Renal cortical epithelial cell (primary cell): ENCODE data around the gene AKT1S1. TPM values are rescaled to one million over a fixed set of nuclear protein-coding genes. Genes with fewer than 3 reads are reported as not detected.

Experiments used
- DNase-seq: peaks from one replicate; pipeline ENCODE4 v3.0.0-alpha.2; 2011; ENCODE audit warnings: low read depth
- total RNA-seq: library from RNA; depleted of rRNA; stranded (reverse); fragments of >200 nt; gene quantifications from 2 replicates; pipeline ENCODE4 v1.2.3, GENCODE V29; 2014

AKT1S1 gene
- total RNA-seq, 1 donor from 2014 or later: 10.8 TPM

DNA sequence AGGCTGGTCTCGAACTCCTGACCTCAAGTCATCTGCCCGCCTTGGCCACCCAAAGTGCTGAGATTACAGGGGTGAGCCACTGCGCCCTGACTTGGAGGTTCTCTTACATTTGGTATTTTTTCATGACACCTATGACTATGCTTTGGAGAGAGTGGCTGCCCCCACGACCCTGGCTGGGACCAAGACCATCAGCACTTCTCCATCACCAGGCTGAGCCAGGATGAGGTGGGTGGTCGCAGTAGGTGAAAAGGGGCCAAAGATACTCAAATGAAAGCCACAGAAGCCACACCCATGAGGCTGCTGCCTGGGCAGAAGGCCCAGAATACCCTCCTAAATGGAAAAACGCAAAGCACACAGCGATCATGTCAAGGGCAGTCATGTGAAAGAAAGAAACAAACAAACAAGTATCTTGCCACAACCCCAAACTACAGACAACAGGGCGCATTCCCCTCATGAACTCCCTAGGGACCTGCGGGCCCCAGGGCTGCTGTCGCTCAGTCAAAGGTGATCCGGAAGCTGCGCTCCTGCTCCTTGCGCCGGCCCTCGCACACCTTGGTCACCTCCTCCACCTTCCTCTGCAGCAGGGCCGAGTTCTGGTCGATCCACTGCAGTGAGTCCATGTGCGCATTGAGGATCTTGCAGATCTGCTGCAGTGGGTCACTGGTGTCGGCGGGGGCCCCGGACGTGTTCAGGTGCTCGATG, 30.7 kb upstream of the AKT1S1 start:
- DNase-seq: no peak

DNA sequence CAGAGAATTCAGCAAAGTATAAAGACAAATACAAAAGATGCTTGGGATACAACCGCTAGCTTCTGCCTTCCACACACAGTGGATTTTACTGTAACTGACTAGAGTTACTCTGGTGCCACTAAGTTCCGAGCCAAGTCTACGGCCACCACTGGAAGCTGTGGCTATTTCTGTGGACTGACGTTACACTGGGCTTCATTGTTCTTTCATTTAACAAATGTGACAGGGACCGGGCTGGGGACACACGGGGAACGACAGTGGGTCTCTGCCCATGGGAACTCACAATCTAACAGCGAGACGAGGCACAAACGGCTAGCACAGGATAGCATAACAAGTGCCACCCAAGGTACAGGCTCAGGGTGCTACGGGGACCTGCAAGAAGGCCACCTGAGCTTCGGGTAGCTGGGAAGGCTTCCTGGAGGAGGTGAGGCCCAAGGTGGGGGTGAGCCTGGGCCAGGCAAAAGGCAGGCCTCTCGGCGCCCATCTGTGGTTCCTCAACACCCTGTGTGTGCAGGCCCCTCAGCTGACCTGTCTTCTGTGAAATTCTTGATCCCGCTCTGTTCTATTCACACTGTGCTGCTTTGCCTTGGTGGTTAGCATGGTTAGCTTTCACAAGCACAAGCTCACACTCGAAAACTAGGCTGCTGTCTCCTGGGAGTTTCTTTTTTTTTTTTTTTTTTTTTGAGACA, 29.9 kb upstream of the AKT1S1 start:
- no peak for DNase-seq

DNA sequence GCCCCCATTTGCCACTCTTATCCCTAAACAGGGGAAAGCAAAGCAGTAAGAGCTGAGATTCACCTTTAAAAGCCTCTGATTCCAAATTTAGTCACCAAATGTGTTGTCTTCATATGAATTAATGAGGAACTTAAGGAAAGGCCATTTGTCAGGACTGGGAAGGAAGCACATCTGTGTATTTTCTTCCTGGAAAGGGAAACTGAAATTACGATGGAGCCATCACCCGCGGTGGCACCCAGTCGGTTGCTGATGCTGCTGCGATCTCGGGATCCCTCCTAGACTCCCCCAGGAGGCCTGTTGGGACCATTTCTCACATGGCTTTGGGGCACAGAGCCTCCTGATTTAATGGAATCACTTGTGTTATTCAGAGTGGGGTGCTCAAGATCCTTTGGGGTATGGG, 27.0 kb upstream of the AKT1S1 start:
- DNase-seq: no peak

DNA sequence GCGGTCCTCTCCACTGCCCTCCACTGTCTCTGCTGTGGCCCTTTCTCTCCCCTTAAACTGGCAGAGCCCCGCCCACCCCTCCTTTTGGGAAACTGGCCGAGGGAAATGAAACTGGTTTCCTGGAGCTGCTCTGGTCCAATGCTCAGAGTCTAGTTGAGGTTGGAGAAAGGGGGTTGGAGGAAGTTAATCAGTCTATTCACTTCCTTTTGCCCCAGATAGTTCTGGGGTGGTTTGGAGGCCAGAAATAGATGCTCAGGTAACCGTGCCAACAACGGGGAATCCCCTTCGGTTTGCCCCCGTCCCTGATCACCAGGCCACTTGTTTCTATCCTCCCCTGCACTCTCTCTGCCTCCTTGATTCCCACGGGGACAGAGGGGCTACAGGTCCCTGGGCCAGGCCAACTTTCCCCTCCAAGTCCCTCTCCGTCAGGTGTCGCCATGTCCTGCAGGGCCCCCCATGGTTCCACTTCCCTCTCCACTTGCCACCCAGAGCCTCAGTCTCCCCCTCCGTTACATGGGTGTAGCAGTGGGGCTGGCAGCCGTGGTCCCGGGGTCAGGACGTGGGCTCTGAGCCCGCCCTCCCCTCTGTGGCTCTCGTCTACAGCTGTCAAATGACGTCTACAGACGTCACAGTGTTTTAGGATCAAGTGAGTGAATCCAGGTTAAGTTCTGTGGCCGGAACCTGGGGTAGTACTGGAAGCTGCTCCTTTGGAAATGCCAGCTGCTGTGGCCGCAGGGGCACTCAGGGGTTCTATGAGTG, 19.9 kb upstream of the AKT1S1 start, which contains the start of gene IL4I1:
Gene IL4I1, minus strand, starts transcription at position 25 of the 759 bp plus-strand sequence. CDS start 727 bp downstream, outside the sequence.
- peak; percentile 90 for DNase-seq

DNA sequence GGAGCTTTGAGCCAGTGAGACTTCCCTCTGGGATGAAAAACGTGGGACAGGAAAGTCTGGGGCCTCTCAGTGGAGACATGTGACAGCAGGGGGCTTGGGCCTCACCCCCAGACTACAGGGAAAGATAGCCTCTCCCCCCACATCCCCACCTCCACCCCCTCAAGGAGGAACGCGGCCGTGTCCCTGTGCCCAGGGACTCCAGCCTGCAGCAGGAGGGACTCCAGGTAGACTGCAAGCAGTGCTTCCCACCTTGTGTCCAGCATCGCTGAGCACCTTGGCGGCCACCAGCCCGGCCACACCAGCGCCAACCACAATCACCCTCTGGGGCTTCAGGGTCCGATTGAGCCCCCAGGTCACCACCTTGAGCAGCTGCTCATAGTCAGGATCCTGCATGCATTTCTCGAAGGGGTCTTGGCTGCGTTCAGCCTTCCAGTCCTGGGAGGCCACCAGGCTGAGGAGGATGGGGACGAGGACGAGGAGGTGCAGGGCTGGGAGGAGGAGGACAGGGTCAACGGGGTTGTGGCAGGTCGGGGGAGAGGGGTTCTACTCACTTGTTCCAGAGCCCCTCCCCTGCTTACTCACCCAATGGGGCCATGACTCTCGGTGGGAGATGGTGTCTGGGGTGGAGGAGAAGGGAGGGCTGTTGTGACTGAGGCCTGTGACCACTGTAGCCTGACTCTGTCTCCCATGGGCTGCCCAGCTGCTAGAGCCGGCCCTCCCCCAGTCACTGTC, 18.6 kb upstream of the AKT1S1 start:
- DNase-seq: no peak

DNA sequence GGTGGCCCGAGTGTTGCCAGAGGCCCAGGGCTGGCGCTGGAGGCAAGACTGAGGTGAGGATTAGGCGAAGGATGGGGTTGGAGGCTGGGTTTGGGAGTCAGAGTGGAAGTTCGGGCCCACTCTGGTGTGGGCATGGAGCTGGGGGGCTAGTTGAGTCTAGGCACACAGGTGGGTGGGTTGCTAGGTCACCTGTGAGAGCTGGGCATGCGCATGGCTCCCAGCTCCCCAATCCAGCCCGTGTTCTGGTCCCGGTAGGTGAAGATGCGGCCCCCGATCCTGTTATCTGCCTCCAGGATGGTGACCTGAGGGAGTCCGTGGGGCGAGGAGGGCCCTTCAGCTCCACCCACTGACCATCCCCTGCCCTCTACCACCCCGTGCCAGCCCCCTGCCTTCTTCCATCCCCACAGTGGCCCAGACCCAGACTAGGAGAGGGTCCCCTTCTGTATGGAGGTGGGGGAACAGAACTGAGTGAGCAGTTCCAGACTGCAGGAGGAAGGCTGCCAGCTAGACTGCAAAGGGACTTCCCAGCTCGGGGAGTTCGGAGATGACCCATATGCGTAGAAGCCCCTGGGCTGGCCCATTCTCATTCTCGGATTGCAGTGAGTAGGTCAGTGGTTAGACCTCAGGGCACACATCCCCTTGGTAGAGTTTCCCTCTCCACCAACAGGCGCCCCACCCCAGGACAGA, 17.9 kb upstream of the AKT1S1 start:
- DNase-seq: no peak

DNA sequence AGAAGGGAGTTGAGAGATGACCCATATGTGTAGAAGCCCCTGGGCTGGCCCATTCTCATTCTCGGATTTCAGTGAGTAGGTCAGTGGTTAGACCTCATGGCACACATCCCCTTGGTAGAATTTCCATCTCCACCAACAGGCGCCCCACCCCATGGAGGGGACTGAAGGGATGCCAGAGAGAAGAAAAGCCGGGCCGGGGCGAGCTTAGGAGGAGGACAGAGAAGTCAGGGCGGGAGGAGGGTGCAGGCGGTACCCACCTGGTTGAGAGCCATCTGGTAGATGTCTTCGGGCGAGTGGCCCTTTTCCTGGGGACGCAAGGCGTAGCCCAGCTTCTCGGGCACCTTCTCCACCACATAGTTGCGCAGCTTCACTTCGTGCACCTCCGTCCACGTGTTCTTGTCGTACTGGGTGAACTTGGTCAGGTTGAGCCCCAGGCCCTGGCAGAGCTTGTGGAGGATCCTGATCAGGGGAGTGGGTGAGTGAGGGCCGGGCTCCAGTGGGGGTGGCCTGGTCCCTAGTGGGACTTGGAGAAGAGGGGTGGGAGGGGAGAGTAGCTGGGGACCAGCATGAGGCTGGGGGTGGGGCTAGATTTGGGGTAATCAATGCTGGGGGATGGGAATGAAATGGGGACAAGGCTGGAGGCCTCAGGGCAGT, 17.0 kb upstream of the AKT1S1 start:
- no peak for DNase-seq

DNA sequence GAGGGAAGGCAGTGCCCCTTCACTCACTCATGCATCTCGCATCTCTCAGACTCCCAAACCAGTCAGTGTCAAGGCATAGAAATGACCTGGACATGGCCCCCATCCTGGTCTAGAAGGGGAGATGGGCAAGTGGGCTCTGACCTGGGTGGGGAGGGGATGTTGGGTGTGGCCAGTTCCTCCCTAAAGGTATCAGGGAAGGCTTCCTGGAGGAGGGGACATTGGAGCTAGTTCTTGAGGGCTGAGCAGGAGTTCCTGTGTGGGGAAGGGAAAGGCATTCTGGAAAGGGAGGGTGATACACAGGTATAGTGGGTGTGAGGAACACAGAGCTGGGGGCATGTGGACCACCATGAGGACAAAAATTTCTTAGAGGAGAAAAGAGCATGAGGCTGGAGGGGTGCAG, 15.6 kb upstream of the AKT1S1 start:
- no peak for DNase-seq

DNA sequence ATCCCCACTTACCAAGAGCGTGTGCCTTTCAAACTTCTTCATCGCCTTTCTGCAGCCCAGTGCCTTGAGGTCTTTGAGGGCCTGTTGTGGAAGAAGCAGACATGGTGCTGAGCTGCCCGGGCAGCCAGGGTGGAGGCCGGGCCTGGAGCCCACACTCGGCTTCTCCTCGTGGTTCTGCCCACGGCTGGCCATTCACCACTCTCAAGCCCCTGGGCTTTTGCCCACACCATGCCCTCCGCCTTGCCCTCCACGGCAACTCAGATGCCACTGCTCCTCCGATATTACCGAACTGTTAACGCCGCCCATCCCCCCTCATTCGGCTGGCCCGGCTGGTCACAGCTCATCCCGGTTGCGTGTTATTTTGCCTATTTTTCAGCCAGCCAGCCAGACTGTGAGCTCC, 14.2 kb upstream of the AKT1S1 start:
- no peak for DNase-seq

DNA sequence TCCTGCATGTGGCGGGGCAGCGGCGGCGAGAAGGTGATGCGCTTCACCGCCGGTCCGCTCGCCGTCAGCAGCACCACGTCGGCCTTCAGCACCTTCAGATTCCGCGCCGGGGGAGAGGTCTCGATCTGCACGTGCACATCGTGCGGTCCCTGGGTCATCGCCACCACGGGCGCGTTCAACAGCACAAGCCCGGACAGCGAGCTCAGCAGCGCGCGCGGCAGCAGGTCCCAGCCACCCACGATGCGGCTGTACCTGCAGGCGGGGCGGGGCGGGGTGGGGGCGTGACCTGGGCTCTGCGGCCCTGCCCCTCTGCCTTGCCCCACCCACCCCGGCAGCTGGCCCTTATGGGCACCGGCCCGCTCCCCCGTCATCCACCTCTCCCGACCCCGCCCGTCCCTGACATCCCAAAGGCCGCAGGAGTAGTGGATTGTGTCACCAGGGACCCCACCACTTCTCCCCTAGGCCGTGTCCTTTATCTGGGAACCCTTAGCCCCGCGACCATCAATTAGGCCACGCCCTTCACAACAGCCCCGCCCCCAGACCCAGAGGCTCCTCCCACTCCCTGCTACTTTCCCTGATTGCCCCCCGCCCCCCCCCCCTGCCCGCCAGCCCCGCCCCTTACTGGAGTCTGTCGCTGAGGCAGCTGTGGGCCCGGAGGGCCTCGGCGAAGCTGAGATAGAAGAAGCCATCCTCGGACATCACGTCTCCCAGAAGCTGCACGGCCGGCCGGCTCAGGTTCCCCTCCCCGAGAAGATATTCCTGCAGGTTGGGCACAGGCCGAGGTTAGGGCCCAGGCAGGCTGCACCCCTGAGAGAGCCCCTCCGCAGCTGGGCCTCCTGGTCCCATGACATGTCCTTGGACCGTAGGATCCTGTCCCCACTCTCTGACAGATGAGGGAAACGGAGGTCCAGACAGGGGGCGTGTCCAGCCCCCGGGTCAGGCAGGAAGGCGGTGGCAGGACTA, 13.5 kb upstream of the AKT1S1 start:
- no peak for DNase-seq

DNA sequence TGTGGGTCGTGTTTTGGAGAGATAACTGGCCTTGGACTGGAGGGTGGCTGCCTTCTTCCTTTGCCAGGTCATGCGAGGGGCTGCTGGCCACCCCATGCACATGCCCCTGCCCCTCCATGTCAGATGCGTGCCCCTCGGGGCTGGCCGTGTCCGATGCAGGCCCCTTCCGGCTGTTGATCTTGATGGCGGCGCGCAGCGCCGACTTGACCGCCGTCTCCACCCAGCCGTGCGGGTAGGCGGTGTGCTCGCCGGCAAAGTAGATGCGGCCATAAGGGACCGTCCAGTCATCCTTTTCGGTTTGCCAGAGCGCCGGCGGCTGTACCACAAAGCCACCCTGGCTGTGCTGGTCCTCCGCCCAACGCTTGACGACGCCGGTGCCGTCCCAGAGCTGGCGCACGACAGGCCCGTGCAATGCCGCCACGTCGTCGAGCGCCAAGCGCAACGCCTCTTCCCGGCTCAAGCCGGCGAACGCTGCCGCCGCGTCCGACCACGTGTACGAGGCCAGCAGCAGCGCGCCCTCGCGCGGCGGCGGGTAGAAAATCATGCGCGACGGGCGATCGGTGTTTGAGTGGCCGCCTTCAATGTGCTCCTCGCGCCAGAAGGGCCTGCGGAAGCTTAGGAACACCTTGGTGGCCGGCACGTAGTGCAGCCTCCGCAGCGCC, 12.7 kb upstream of the AKT1S1 start:
- DNase-seq: peak; percentile 50

DNA sequence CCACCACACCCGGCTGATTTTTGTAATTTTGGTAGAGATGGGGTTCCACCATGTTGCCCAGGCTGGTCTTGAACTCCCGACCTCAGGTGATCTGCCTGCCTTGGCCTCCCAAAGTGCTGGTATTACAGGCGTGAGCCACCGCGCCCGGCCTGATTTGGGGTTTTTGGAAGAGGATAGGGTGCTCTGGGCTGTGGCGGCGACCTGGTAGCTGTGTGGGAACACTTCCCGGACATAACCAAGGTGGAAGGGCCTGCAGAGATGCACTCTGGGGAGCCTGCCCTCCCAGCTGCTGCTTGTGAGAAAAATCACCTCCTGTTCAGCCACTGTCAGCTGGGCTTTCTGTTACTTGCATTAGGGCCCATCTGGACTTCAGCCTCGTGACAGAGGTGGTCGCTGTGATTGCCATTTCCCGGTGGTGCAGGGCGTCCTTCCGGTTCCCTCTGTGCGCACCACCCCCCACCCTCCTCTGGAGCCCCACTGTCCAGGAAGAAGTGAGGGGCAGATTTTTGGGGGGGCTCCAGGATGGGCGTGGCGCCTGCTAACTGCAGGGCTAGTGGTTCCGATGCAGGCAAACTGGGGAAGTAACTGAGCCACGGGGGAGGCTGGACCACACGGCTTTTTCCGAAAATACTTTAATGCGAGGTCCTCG, 12.0 kb upstream of the AKT1S1 start:
- DNase-seq: no peak

DNA sequence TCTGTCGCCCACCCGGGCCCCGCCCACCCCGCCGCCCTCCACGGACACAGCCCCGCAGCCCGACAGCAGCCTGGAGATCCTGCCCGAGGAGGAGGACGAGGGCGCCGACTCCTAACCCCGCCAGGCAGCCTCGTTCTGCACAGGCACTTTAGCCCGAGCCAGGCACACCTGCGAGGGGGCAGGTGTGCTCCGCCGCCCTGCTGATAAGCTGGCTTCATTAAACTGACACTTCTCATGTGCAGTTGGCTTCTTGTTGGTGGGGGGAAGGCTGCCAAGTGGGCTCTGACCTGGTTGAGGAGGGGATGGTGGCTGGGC, 11.3 kb upstream of the AKT1S1 start:
- no peak for DNase-seq

DNA sequence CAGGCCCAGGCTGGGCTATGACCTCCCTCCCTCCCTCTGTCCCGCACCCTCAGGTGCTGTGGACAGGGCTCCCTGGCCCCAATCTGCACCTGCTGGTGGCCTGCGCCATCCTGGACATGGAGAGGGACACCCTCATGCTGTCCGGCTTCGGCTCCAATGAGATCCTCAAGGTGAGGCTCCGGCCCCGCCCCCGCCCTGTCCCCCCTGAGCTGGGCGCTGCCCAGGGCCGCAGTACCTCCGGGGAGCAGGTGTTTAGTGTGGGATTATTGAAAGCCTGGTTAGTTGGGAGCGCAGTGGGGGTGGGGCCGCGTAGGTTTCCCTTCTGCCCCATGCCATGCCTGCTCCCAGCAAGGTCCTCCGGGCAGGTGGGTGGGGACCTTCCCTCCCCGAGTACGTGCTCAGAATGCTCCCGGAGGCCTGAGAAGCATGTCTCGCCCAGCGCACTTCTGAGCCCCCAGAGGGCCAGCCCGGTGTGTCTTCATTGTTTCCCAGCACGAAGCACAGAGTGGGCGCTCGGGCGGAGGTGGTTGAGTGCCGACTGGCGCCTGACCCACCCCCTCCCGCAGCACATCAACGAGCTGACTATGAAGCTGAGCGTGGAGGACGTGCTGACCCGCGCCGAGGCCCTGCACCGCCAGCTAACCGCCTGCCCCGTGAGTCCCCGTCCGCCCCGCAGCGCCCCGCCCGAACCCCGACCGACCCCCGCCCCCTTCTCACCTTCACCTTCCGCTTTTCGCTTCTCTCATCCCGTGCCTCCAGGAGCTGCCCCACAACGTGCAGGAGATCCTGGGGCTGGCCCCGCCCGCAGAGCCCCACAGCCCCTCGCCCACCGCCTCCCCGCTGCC, 10.7 kb upstream of the AKT1S1 start:
- DNase-seq: no peak

DNA sequence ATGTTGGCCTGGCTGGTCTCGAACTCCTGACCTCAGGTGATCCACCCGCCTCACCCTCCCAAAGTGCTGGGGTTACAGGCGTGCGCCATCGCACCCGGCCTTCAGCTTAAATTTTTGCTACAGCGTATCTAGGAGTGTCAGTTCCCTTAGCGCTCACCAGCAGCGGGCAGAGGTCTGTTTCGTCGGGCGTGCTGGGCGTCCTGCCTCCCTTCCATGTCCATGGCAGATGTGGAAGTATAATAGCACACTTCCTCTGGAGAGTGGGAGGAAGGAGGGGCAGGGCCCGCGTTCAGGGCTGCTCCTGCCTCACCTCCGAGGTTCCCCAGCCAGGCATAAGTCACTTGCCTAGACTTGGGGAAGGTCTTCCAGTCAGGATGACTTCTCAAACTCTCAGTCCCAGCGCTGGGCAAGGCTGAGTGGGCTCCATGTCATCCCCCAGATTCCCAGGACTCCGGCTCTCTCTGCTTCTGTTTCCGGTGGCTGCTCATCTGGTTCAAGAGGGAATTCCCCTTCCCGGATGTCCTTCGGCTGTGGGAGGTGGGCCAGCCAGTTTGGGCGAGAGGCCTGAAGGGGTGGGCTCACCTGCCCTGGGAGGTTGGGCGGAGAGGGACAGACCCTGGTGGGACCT, 10.0 kb upstream of the AKT1S1 start:
- DNase-seq: no peak

DNA sequence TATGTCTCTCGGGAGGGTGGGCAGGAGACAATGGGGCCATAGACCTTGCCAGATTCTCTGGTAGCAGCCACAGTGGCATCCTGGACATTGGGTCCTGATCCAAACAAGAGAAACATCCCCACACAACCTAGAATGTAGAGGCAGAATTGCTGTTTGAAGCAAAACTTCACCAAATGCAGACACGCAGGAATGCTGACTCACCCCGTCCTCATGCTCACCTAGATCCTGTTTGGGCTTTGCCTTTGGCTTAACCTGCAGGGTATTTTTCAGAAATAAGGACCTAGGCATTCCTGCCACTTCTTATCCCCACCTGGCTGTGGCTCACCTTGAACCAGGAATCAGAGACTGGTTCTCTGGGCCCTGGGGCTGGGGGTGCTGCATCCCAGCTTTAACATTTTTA, 7.6 kb upstream of the AKT1S1 start:
- no peak for DNase-seq

DNA sequence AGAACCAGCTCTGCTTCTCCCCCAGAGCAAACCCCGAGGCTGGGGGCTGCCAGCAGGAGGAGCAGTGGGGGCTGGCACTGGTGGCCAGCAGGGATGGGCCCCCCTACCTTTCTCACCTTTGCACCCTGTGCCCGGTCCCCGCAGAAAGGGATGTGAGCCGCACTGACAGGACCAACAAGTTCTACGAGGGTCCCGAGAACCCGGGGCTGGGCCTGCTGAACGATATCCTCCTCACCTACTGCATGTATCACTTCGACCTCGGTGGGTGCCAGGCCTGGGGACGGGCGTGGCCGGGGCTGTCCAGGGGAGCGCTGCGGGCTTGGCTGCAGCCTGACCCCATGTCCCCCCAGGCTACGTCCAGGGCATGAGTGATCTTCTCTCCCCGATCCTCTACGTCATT, 7.0 kb upstream of the AKT1S1 start:
- no peak for DNase-seq

DNA sequence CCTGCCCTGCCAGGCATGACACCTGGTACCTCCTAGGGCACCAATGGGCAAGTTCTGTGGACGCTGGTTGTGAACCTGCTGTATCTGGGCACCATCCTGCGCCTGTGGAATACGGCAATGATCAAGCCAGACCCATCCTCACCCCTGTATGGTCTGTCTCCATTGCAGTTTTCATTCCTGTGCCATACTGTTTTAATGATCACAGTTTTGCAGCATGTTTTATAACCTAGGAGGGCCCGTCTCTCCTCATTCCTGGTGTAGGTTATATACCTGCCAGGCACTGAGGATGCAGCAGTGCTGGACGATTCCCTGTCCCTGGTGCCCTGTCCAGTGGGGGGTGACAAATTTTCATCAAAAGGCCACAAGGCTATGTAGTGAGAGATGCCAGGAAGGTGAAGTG, 5.9 kb upstream of the AKT1S1 start:
- no peak for DNase-seq
